22Rv1 (cell line): ENCODE results near the gene DENND1B.

ENCODE experiments used
- ZFX ChIP-seq: fragments of 450-650 bp; IDR thresholded peaks from 2 replicates; pipeline ENCODE4 v1.6.1; 2017; ENCODE audit warnings: antibody characterized with exemption, borderline replicate concordance
- TF ChIP-seq, protein P1 (sequence below): fragments of 450-650 bp; IDR thresholded peaks from 2 replicates; pipeline ENCODE4 v1.5.1; 2017; ENCODE audit warnings: mild to moderate bottlenecking

DNA sequence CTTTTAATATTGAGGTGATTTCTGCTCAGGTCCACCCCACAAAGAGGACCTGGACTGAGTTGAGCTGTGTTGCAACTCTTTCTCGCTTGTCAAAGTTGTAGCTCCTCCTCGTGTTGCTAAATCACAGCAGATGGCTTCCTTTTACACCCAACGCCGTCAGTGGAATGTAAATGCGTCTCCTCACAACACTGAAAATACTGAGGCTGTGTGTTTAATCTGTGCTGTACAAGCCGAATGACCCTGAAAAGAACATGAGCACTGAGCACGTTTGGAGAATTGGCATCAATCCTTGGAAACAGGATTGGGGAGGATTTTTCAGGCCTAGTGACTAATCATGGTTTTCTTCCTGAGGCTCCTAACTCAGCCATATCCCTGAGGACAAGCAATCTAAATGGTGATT, 311.2 kb downstream of the DENND1B start:
- TF ChIP-seq, protein P1, sequence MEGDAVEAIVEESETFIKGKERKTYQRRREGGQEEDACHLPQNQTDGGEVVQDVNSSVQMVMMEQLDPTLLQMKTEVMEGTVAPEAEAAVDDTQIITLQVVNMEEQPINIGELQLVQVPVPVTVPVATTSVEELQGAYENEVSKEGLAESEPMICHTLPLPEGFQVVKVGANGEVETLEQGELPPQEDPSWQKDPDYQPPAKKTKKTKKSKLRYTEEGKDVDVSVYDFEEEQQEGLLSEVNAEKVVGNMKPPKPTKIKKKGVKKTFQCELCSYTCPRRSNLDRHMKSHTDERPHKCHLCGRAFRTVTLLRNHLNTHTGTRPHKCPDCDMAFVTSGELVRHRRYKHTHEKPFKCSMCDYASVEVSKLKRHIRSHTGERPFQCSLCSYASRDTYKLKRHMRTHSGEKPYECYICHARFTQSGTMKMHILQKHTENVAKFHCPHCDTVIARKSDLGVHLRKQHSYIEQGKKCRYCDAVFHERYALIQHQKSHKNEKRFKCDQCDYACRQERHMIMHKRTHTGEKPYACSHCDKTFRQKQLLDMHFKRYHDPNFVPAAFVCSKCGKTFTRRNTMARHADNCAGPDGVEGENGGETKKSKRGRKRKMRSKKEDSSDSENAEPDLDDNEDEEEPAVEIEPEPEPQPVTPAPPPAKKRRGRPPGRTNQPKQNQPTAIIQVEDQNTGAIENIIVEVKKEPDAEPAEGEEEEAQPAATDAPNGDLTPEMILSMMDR, result no peak
- TF ChIP-seq ZFX, result no peak
